Measurements from ENCODE around the gene RHOJ.
A peak's percentile ranks its signal among the peaks of the same experiment; 100 is the strongest.
"Not testable (repeated sequence)": the region's sequence is repeated elsewhere in the genome, so short reads cannot be mapped to it uniquely, and the experiment has no call there.

RHOJ gene

GRCh38 chr14:63287666-63288483, 83.6 kb downstream of the RHOJ start:
- DNase-seq: no peak
- Mint-ChIP-seq H3K9me3 (no peaks in the 10 kb centered on the region), H3K27ac (no peak overlapping the region), H3K4me1 (no peaks in the 10 kb centered on the region), H3K36me3 (no peaks in the 10 kb centered on the region), H3K27me3 (peaks cover 6% of the 10 kb centered on the region), H3K4me3 (no peak overlapping the region)
- CTCF ChIA-PET: interaction anchor here (1.6 kb wide), 1 partner anchor 10 kb away, joined by 3 read pairs; no protein-coding TSS in a partner anchor

- CTCF ChIA-PET: no interaction called here
- no peak for DNase-seq
- no peak overlapping the region for H3K27ac Mint-ChIP-seq
- no peak overlapping the region for H3K4me3 Mint-ChIP-seq
- H3K4me1 Mint-ChIP-seq: no peaks in the 10 kb centered on the region
- H3K9me3 Mint-ChIP-seq: no peaks in the 10 kb centered on the region
- peaks cover 6% of the 10 kb centered on the region for H3K27me3 Mint-ChIP-seq
- no peaks in the 10 kb centered on the region for H3K36me3 Mint-ChIP-seq
These were observed 84.6 kb downstream of the RHOJ start for GRCh38 chr14:63288853-63289252.

GRCh38 chr14:63290741-63291430, 86.6 kb downstream of the RHOJ start:
- Mint-ChIP-seq H3K27ac (no peak overlapping the region), H3K4me3 (no peak overlapping the region), H3K27me3 (peaks cover 6% of the 10 kb centered on the region), H3K36me3 (no peaks in the 10 kb centered on the region), H3K9me3 (no peaks in the 10 kb centered on the region), H3K4me1 (peaks cover 11% of the 10 kb centered on the region)
- DNase-seq: no peak
- CTCF ChIA-PET: no interaction called here

GRCh38 chr14:63292805-63293204, 88.6 kb downstream of the RHOJ start:
- Mint-ChIP-seq H3K27me3 (peaks cover 9% of the 10 kb centered on the region), H3K36me3 (no peaks in the 10 kb centered on the region), H3K4me1 (peaks cover 16% of the 10 kb centered on the region), H3K9me3 (no peaks in the 10 kb centered on the region), H3K4me3 (no peak overlapping the region), H3K27ac (no peak overlapping the region)
- DNase-seq: no peak
- CTCF ChIA-PET: no interaction called here

- H3K27me3 Mint-ChIP-seq: peaks cover 14% of the 10 kb centered on the region
- CTCF ChIA-PET: no interaction called here
- peaks cover 34% of the 10 kb centered on the region for H3K4me1 Mint-ChIP-seq
- no peak for DNase-seq
- H3K9me3 Mint-ChIP-seq: no peaks in the 10 kb centered on the region
- H3K36me3 Mint-ChIP-seq: no peaks in the 10 kb centered on the region
- no peak overlapping the region for H3K4me3 Mint-ChIP-seq
- H3K27ac Mint-ChIP-seq: peak overlapping the region; percentile 39
These were observed 91.0 kb downstream of the RHOJ start for GRCh38 chr14:63295231-63295685.

- H3K4me1 Mint-ChIP-seq: peaks cover 34% of the 10 kb centered on the region
- no peak for DNase-seq
These were observed 91.9 kb downstream of the RHOJ start for GRCh38 chr14:63296060-63296563.

GRCh38 chr14:63297372-63298063, 93.3 kb downstream of the RHOJ start:
- no peak for DNase-seq
- Mint-ChIP-seq H3K9me3 (no peaks in the 10 kb centered on the region), H3K36me3 (no peaks in the 10 kb centered on the region), H3K4me3 (no peak overlapping the region), H3K27me3 (peaks cover 24% of the 10 kb centered on the region), H3K27ac (no peak overlapping the region), H3K4me1 (peaks cover 35% of the 10 kb centered on the region)
- CTCF ChIA-PET: no interaction called here

More at GRCh38 chr14:63296060-63296563, 91.9 kb downstream of the RHOJ start:
- CTCF ChIA-PET: no interaction called here
- Mint-ChIP-seq H3K36me3 (no peaks in the 10 kb centered on the region), H3K27me3 (peaks cover 11% of the 10 kb centered on the region), H3K4me3 (no peak overlapping the region), H3K27ac (no peak overlapping the region), H3K9me3 (no peaks in the 10 kb centered on the region)

- DNase-seq: no peak
- CTCF ChIA-PET: interaction anchor here (0.7 kb wide), 1 partner anchor 7 kb away, joined by 3 read pairs; no protein-coding TSS in a partner anchor
- Mint-ChIP-seq H3K27ac (no peak overlapping the region), H3K36me3 (no peaks in the 10 kb centered on the region), H3K27me3 (peaks cover 26% of the 10 kb centered on the region), H3K4me3 (no peak overlapping the region), H3K4me1 (peaks cover 33% of the 10 kb centered on the region), H3K9me3 (no peaks in the 10 kb centered on the region)
These were observed 95.3 kb downstream of the RHOJ start for GRCh38 chr14:63299351-63300110.

GRCh38 chr14:63300854-63301253, 96.6 kb downstream of the RHOJ start:
- CTCF ChIA-PET: no interaction called here

GRCh38 chr14:63301891-63302534, 97.8 kb downstream of the RHOJ start:
- peaks cover 26% of the 10 kb centered on the region for H3K27me3 Mint-ChIP-seq

More at GRCh38 chr14:63300854-63301253, 96.6 kb downstream of the RHOJ start:
- no peaks in the 10 kb centered on the region for H3K9me3 Mint-ChIP-seq
- no peaks in the 10 kb centered on the region for H3K36me3 Mint-ChIP-seq
- no peak overlapping the region for H3K27ac Mint-ChIP-seq
- peaks cover 26% of the 10 kb centered on the region for H3K27me3 Mint-ChIP-seq
- H3K4me3 Mint-ChIP-seq: no peak overlapping the region
- DNase-seq: no peak
- peaks cover 24% of the 10 kb centered on the region for H3K4me1 Mint-ChIP-seq

GRCh38 chr14:63304429-63304828, 100.2 kb downstream of the RHOJ start:
- H3K9me3 Mint-ChIP-seq, H3K4me1 Mint-ChIP-seq, H3K4me3 Mint-ChIP-seq, DNase-seq, CTCF ChIA-PET, H3K27ac Mint-ChIP-seq, H3K36me3 Mint-ChIP-seq: not testable (repeated sequence)
- peaks cover 29% of the 10 kb centered on the region for H3K27me3 Mint-ChIP-seq

More at GRCh38 chr14:63301891-63302534, 97.8 kb downstream of the RHOJ start:
- no peak for DNase-seq
- CTCF ChIA-PET: no interaction called here
- Mint-ChIP-seq H3K27ac (no peak overlapping the region), H3K4me1 (peaks cover 19% of the 10 kb centered on the region), H3K36me3 (no peaks in the 10 kb centered on the region), H3K4me3 (no peak overlapping the region), H3K9me3 (no peaks in the 10 kb centered on the region)

GRCh38 chr14:63308723-63309317, 104.6 kb downstream of the RHOJ start:
- no peak overlapping the region for H3K4me3 Mint-ChIP-seq
- H3K4me1 Mint-ChIP-seq: no peaks in the 10 kb centered on the region
- H3K9me3 Mint-ChIP-seq: no peaks in the 10 kb centered on the region
- DNase-seq: peak; percentile 27
- CTCF ChIA-PET: interaction anchor here (1.0 kb wide), 1 partner anchor 32 kb away, joined by 3 read pairs; no protein-coding TSS in a partner anchor
- H3K36me3 Mint-ChIP-seq: no peaks in the 10 kb centered on the region
- peaks cover 20% of the 10 kb centered on the region for H3K27me3 Mint-ChIP-seq
- H3K27ac Mint-ChIP-seq: no peak overlapping the region

GRCh38 chr14:63318835-63319234, 114.6 kb downstream of the RHOJ start, which contains the start of gene GPHB5:
Gene GPHB5, minus strand, starts transcription at chr14:63318935. Its CDS starts 1,086 bp downstream, at chr14:63317849.
- H3K9me3 Mint-ChIP-seq: no peaks in the 10 kb centered on the region
- no peaks in the 10 kb centered on the region for H3K36me3 Mint-ChIP-seq
- peaks cover 2% of the 10 kb centered on the region for H3K27me3 Mint-ChIP-seq
- CTCF ChIA-PET: no interaction called here
- H3K4me1 Mint-ChIP-seq: no peaks in the 10 kb centered on the region
- H3K27ac Mint-ChIP-seq: no peak within 1 kb of the TSS
- no peak for DNase-seq
- H3K4me3 Mint-ChIP-seq: no peak within 1 kb of the TSS
